Pancreas (tissue), 10 donors: ENCODE data around the gene AXIN2. TPM values are rescaled to one million over a fixed set of nuclear protein-coding genes. Genes with fewer than 3 reads are reported as not detected.
A peak's percentile ranks its signal among the peaks of the same experiment; 100 is the strongest.
"Not testable (repeated sequence)": the region's sequence is repeated elsewhere in the genome, so short reads cannot be mapped to it uniquely, and the experiment has no call there.

ENCODE experiments used
- ATAC-seq, 4 donors: fragments of 200-7000 bp; cut with Tn5 transposase; one replicate each; pipeline versions ENCODE4 v1.8.0 to v1.9.1; 2020; ENCODE audit warnings: mild to moderate bottlenecking in 4 of 4, moderate library complexity in 4 of 4
- DNase-seq, 6 donors: peaks; one replicate each; pipeline ENCODE4 v3.0.0-alpha.2; 2020
- FAIRE-seq: peaks from 2 replicates; lab custom pipeline; 2012; peaks lifted over from hg19 to GRCh38; lab: Jason Lieb, UNC
- H3K27ac ChIP-seq, 4 donors: fragments of 200-600 bp; sonication (generic); 1 replicate in 3 of 4; 2 replicates in 1 of 4; pipeline versions ENCODE4 v1.5.0 to v1.8.0; 2020
- H3K27me3 ChIP-seq, 4 donors: fragments of 200-600 bp; one replicate each; pipeline ENCODE4 v1.8.0; 2021
- H3K36me3 ChIP-seq, 3 donors: fragments of 200-600 bp; sonication (generic) in 1 of 3; one replicate each; pipeline versions ENCODE4 v1.5.0 to v1.8.0; 2020 to 2021
- H3K4me1 ChIP-seq, 3 donors: fragments of 200-600 bp; one replicate each; pipeline ENCODE4 v1.8.0; 2021
- H3K4me3 ChIP-seq, 4 donors: fragments of 200-600 bp; sonication (generic) in 2 of 4; one replicate each; pipeline versions ENCODE4 v1.5.0 to v1.8.0; 2020 to 2021
- H3K9me3 ChIP-seq, 4 donors: fragments of 200-600 bp; one replicate each; pipeline ENCODE4 v1.8.0; 2021
- CTCF ChIP-seq, 4 donors: fragments of 200-600 bp; sonication (generic) in 3 of 4; IDR thresholded peaks; one replicate each; pipeline versions ENCODE4 v1.5.0 to v1.8.0; 2021; ENCODE audit warnings: antibody characterized with exemption in 4 of 4
- WGBS, 2 donors: extraction: QIAGEN DNeasy Blood & Tissue Kit; methylation state at CpG; one replicate each; pipeline ENCODE4 v1.1.7; 2013; 5-methylcytosine and 5-hydroxymethylcytosine counted together
- intact Hi-C, 3 donors: fragments of 100-400 bp; cut with DNase I; formaldehyde crosslinking; loops; one replicate each; pipeline versions ENCODE4 v1.11.1 to v1.14.2; 2022
- polyA plus RNA-seq, 2 donors: library from polyadenylated mRNA; stranded (reverse); fragments of 200-250 nt; gene quantifications; one replicate each; pipeline ENCODE4 v1.2.3, GENCODE V29; 2013
- total RNA-seq, 6 donors: library from RNA; stranded (reverse); fragmentation: NEBNext Ultra II Directional in 4 of 6; extraction: Animal tissue kit (Norgen Biotek cat#: 25700) in 4 of 6; gene quantifications; one replicate each; pipeline versions ENCODE4 v1.2.1 to v1.2.4, GENCODE V29; 2021 to 2023
- donor health status: healthy with polysubstance abuse.
- donor health status: DM: no; HTN: no; CAD: no; lungs with moderate emphysema.
- donor health status: DM: no; HTN: no; CAD: no.
- donor health status: control.
- donor health status: control.
- donor health status: Bipolar disorder and iron deficiency.
- donor health status: DM: yes; HTN: yes; CAD: no.
- donor health status: DM: no; HTN: no; CAD: no.
- donor health status: DM: no; HTN: no; CAD: no.
- donor health status: DM: yes; HTN: yes; CAD: no.

AXIN2 gene
- total and polyA plus RNA-seq, 8 donors: 2.5 to 13.1 (median 3.3) TPM

DNA sequence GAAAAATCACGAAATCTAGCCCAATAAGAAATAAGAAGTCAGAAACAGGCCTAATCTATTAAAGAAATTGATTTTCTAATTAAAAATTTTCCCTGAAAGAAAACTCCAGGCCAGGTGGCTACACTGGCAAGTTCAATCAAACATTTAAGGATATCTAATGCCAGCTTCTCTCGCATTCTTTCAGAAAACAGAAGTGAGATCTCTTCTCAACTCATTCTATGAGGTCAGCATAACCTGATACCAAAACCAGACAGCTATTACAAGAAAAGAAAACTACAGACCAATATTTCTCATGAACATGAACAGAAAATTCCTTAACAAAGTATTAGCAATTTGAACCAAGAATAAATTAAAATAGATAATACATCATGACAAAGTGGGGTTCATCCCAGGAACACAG, 52.4 kb downstream of the AXIN2 start:
- no peak for TF ChIP-seq CTCF (IDR thresholded peaks at IDR 0.05)

DNA sequence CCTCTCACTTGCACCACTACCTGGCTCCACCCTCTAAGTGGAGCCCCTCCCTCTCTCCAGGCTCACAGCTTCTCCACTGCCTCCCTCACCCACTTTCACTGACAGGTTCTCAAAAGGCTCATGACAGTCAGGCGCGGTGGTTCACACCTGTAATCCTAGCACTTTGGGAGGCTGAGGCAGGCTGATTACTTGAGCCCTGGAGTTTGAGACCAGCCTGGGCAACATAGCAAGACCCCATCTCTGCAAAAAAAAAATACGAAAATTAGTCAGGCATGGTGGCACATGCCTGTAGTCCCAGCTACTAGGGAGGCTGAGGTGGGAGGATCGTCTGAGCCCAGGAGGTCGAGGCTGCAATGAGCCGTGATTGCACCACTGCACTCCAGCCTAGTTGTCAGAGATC, 56.8 kb downstream of the AXIN2 start:
- DNase-seq: peak in 1 of 6 donors; percentile 9
- ATAC-seq, FAIRE-seq, H3K36me3 ChIP-seq, intact Hi-C loops, H3K4me1 ChIP-seq, H3K9me3 ChIP-seq, H3K4me3 ChIP-seq, H3K27ac ChIP-seq, H3K27me3 ChIP-seq: not testable (repeated sequence)
- WGBS, 2 donors: 82 to 83% methylated on average over 6 of the region's 6 CpGs

More for the DNA sequence above, 52.4 kb downstream of the AXIN2 start:
- no peaks in the 10 kb centered on the region for H3K9me3 ChIP-seq
- DNase-seq (no peak), FAIRE-seq (no peak), ATAC-seq (no peak)
- no peak overlapping the region for H3K4me3 ChIP-seq
- WGBS, 2 donors: 59 to 60% methylated on average over 2 of the region's 2 CpGs
- H3K36me3 ChIP-seq: no peaks in the 10 kb centered on the region
- H3K27ac ChIP-seq: no peak overlapping the region
- H3K4me1 ChIP-seq: no peaks in the 10 kb centered on the region
- H3K27me3 ChIP-seq: no peaks in the 10 kb centered on the region
- intact Hi-C loops: no loop called here

GRCh38 chr17:65504141-65504540, 57.3 kb downstream of the AXIN2 start:
- 75 to 79% methylated on average over 9 of the region's 9 CpGs for WGBS, 2 donors
- ATAC-seq (no peak), DNase-seq (peak in 1 of 6 donors; percentile 1), FAIRE-seq (no peak)
- H3K36me3 ChIP-seq: no peaks in the 10 kb centered on the region
- H3K4me3 ChIP-seq: no peak overlapping the region
- no peaks in the 10 kb centered on the region for H3K9me3 ChIP-seq
- TF ChIP-seq CTCF (IDR thresholded peaks at IDR 0.05): no peak
- no peaks in the 10 kb centered on the region for H3K27me3 ChIP-seq
- intact Hi-C loops: no loop called here
- no peaks in the 10 kb centered on the region for H3K4me1 ChIP-seq
- no peak overlapping the region for H3K27ac ChIP-seq

DNA sequence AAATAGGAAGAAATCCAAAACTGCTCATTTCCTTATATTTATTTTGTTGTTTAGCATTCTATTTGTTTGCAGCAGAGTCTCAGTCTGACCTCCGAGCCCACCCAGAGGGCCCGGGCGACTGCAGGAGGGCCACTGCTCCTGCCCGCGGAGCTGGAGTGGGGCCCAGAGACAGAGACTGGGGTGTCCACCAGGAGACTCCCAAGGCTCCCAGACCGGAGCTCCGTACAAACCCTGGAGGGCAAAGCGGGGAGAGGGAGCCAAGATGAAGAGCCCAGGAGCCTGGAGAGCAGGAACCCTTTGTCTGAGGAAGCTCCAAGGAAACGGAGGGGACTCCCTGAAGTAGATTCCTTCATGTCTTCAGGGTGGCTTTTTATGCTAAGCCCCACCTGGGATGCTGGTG, 57.9 kb downstream of the AXIN2 start:
- no peaks in the 10 kb centered on the region for H3K4me1 ChIP-seq

DNA sequence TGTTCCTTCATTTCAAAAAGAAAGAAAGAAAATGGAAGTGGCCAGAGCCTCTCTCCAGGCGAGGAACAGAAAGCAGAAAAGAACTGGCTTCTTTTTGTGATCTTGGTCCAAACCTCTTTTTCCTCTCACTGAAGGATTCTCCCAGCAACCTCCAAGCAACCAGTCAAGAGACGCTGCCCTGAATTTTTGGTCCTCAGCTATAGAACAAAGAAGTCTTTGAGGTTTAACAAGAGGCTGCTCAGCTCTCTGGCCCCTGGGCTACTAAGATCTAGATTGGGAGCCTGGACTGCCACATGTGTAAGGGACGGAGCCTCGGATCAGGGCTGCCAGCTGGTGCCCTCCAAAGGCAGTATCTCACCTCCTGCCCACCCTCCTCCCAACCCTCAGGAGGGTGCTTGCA, 62.6 kb downstream of the AXIN2 start:
- FAIRE-seq: no peak
- WGBS, 2 donors: 69 to 80% methylated on average over 4 of the region's 4 CpGs
- H3K36me3 ChIP-seq: no peaks in the 10 kb centered on the region
- no peak for ATAC-seq
- H3K27ac ChIP-seq: no peak overlapping the region
- H3K27me3 ChIP-seq: no peaks in the 10 kb centered on the region
- DNase-seq: no peak
- no peak for TF ChIP-seq CTCF (IDR thresholded peaks at IDR 0.05)
- no peaks in the 10 kb centered on the region for H3K9me3 ChIP-seq
- no peak overlapping the region for H3K4me3 ChIP-seq
- H3K4me1 ChIP-seq: no peaks in the 10 kb centered on the region
- intact Hi-C loops: no loop called here

More for the DNA sequence above, 57.9 kb downstream of the AXIN2 start:
- no peak for TF ChIP-seq CTCF (IDR thresholded peaks at IDR 0.05)
- 86 to 93% methylated on average over 9 of the region's 9 CpGs for WGBS, 2 donors
- Histone ChIP-seq H3K27ac (no peak overlapping the region), H3K27me3 (no peaks in the 10 kb centered on the region), H3K4me3 (no peak overlapping the region), H3K36me3 (no peaks in the 10 kb centered on the region), H3K9me3 (no peaks in the 10 kb centered on the region)
- DNase-seq (peak in 1 of 6 donors; percentile 31), FAIRE-seq (no peak), ATAC-seq (no peak)
- intact Hi-C loops: no loop called here
